ENCODE results near the gene ALDH16A1.

GRCh38 chr19:49463960-49464740, 11.1 kb downstream of the ALDH16A1 start:
- TF ChIP-seq GATA2 (IDR thresholded peaks at IDR 0.05; ENCODE audit: low read depth, low read length) (no peak), GATA3 (IDR thresholded peaks at IDR 0.05; ENCODE audit: low read depth, low read length) (no peak)

All from SH-SY5Y (cell line).